NCI-H2196 (cell line): ENCODE measurements around the gene CATSPERE.

Experiments used
- DNase-seq: peaks from one replicate; lab custom pipeline; 2025; ENCODE audit not compliant: unreplicated experiment; lab: John Stamatoyannopoulos, UW

Gene CATSPERE, protein sequence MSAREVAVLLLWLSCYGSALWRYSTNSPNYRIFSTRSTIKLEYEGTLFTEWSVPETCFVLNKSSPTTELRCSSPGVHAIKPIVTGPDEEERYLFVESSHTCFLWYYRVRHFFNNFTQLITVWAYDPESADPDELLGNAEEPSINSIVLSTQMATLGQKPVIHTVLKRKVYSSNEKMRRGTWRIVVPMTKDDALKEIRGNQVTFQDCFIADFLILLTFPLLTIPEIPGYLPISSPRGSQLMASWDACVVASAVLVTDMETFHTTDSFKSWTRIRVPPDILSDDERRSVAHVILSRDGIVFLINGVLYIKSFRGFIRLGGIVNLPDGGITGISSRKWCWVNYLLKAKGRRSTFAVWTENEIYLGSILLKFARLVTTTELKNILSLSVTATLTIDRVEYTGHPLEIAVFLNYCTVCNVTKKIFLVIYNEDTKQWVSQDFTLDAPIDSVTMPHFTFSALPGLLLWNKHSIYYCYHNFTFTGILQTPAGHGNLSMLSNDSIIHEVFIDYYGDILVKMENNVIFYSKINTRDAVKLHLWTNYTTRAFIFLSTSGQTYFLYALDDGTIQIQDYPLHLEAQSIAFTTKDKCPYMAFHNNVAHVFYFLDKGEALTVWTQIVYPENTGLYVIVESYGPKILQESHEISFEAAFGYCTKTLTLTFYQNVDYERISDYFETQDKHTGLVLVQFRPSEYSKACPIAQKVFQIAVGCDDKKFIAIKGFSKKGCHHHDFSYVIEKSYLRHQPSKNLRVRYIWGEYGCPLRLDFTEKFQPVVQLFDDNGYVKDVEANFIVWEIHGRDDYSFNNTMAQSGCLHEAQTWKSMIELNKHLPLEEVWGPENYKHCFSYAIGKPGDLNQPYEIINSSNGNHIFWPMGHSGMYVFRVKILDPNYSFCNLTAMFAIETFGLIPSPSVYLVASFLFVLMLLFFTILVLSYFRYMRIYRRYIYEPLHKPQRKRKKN

DNA sequence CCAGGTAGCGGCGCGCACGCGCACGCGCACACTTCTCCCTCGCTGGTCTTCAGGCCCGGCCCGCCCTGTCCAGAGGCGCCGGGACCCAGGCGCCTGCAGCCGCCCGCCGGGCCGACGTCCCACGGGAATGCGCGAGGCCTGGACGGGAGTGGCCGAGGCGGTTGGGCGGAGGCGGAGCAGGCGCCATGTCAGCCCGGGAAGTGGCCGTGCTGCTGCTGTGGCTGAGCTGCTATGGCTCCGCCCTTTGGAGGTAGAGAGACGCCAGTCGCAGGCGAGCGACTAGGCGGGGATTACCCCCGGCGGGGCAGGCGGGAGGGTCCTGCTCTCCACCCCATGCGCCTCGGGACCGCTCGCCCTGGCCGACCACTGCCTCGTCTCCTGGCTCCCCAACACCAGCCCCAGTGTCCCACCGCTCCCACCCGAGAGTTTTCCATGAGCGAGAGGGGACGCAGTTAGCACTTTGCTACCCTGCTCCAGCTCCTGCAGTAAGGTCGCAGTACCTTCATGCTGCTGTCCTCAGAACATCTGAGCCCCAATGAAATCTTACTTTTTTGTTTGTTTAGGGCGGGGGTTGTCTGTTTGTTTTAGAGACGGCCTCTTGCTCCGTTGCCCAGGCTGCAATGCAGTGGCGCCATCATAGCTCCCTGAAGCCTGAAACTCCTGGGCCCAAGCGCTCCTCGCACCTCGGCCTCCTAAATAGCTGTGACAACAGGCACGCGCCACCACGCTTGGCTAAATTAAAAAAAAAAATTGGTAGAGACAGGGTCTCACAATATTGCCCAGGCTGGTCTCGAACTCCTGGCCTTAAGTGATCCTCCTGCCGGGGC lies at the start of gene CATSPERE:
TSS of gene CATSPERE (plus strand) at position 29 of the 827 bp plus-strand sequence. CDS start at position 186, 157 bp downstream.
- peak; percentile 75 for DNase-seq

DNA sequence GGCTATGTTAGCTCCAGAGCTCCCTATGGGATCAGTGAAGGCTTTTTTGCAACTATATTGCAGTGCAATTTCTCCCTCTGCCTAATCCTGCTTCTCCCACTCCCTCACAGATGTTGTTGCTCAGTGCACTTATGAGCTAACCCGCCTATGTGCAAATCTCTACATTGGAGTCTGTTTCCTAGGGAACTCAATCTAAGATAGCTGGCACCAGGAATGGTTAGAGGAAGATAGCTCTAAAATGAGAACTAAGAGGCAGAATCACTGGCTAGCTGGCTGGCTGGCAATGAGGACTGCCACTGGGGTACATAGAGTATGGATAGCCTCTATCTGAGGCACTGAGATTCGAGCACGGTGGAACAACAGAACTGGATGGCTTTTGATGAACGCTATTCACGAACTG lies 48.9 kb upstream of the CATSPERE start:
- no peak for DNase-seq

DNA sequence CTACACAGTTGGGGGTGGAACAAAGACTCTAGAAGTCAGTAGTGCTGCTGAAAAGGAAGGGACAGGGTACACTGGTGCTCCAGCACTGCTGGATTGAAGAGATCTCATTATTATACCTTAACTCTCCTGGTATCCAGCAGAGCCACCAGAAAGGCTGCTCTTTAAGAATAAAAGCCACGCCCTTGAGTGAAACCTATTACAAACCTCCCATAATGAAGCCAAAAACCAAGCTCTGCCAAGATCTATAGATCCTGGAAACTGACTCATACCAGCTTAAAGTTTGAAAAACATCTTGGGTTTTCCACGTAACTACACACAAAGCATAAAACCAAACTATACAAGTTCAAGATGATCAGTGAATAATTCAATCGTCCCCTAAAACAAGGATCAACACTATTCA lies 47.3 kb upstream of the CATSPERE start:
- DNase-seq = no peak

DNA sequence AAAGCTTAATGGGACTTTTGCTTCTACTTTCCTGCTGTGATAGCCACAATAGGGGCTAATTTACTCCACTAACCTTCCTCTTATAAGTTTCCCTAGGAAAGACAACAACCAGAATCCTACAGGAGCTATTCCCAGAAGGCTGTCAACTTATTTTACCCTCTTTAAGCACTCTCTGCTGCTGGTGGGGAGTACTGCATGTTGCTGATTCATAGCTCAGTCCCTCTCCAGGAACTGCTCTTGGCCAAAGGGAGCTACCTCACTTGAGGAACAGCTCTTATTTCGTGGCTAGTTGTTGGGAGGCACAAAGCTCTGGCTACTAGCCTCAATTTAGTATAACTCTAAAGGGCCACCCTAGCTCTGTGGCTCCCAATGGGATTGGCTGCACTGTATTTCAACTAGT lies 46.5 kb upstream of the CATSPERE start:
- DNase-seq = no peak

DNA sequence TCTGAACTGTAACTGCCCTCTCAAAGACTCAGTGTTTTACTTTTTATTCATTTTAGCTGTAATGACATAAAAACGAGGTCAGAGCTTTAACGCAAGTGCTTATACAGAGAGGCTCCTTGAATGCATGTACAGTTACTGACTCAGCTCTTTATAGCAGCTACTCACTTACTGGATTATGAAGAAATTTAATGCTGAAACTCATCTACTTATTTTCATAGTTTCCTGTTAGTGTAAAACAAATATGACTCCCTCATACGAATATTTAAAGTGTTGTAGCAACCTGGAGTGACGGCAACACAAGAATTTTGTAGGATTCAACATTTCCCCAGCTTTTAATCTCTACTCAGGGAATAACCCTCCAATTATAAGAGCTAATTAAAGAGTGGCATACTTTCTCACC lies 42.0 kb upstream of the CATSPERE start:
- DNase-seq = no peak

DNA sequence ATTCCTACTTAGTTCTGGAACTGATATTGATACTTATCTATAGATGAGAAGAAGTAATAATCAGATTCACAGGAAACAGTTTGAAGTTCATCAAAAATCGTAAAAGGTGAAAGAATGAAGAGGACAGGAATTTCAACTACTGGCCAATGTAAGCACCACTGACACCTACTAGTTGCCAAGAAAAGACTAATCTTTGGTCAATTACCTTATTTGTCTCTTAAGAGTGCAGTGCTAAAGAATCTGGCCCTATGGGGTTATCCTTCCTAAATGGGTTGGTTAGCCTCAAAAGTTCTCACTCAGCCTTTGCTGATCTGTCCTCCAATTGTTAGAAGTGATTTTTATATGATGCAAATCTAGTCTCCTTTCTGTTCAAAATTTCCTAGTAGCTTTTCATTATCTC lies 38.9 kb upstream of the CATSPERE start:
- DNase-seq = no peak

DNA sequence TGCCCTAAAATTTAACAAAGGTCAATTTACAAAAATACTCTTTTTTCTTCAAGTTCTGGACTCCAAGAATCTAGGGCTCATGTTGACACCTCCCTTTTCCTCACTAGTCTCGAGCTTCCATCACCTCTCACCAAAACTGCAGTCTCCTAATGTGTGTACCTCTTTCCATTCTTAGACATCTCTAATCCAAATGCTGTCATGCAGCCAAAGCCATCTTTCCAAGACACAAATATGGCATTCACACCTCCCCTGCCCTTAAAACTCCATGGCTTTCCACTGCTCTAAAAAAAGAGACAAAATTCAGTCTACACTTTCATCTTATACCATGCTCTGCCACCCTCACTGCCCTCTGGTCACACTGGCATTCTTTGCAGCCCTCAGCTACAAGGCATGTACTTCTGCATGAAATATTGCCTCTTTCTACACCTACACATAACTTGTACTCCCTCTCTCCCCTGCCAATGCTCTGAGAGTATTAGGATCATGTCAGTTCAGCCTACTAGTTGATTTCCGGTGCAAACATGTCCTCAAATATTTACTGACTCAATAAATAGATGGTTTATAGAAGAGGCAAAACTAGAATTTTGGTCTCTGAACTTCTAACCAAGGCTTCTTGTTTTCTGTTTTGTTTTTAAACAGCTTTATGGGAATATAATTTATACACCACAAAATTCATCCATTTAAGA lies 36.3 kb upstream of the CATSPERE start:
- DNase-seq = no peak

DNA sequence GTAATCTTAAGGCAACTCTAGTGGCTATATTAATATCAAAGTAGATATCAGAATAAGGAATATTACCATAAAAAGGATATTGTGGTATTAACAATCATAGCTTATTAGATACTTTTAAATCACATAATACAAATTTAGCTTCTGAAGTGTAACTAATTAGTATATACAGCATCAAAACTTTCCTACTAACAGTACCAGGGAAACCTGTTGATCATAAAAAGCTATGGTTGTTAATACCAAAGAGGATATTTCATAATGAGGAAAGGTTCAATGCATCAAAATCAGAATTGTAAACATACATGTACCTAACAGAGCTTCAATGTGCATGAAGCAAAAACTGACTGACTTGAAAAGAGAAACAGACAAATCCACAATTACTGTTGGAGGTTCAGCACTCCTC lies 33.4 kb upstream of the CATSPERE start:
- DNase-seq = no peak

DNA sequence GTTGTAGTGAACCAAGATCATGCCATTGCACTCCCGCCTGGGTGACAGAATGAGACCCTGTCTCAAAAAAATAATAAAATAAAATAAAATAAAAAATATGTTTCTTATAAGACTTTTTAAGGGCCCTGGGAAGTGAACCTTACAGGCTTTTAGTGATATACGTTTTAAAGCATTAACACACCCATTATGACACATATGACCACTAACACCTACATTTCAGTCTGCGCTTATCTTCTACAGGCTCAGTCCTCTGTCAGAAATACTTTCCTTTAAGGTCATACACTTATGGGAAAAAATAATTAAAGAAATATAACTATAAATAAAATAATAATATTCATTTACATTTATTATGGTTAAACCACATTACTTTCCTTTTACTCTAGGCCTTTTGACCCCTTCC lies 31.3 kb upstream of the CATSPERE start:
- DNase-seq = no peak

DNA sequence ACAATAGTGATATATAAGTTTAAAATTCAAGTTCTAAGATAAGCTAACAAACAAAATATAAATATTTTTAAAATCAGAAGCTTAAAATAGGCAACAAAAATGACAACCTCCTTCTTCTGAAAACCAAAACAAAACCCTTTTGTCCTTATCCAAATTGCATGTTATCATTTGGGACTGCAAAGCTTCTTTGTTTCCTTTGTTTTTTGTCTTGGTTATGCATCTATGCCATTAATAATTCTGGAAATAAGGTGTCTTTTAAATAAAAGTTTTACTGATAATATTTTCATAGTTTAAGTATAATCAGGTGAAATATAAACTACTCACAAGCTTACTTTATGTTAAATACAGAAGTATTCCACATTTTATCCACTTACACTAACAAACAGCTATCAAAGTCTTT lies 29.9 kb upstream of the CATSPERE start:
- DNase-seq = no peak

DNA sequence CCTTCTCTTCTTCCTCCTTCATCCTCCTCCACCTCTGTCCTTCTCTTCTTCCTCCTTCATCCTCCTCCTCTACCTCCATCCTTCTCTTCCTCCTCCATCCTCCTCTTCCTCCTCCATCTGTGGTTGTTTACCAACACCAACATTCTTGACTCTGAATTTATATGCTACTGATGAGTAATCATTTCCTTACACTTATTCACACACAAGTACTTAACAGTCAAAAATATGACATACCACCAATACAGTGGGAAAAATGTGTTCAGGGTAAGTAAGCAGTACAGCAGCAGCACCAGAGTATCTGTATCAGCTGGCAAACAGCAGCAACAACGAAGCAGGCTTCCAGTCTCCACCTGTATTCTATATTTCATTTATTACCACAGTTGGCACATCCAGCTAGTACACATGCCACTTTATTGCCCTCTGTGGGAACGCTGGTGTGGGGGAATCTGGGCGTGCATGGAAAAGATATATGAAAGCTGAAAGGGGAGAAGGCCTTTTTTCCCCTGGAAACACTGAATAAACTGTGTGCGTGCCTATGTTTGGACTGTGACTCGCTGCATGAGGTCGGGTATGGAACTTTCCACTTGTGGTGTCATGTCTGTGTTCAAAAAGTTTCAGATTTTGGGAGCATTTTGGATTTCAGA lies 25.4 kb upstream of the CATSPERE start:
- DNase-seq = no peak

DNA sequence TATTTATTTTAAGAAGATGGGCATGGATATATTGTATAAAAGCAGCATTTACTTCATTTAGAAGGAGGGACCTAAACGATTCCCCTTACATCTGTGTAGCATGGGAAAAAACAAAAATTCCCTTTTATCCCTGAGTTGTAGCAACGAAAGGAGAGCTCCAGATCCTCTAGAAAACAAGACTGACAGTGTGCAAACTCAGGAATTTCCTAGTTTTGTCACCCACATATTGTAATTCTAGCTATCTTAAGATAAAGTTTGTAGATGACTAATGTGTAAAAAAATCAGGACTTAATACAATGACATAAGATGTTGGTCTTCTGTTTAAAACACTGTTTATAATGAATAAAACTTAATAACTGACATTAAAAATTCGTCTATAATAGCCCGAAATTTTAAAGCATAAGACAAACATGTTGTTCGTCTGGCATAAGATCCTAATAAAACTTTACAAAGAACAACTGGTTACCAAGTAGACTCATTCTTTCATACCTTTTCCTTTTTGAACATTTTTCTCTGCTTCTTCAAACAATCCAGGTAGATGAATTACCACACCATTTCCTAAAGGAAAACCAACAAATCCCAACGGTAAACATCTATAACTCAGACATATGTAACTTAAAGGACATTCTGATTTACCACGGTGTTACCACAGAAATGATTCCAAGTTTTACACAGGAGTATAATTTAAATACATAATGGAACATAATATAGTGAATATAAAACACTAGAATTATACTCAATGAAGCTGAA lies 24.6 kb upstream of the CATSPERE start:
- DNase-seq = no peak

DNA sequence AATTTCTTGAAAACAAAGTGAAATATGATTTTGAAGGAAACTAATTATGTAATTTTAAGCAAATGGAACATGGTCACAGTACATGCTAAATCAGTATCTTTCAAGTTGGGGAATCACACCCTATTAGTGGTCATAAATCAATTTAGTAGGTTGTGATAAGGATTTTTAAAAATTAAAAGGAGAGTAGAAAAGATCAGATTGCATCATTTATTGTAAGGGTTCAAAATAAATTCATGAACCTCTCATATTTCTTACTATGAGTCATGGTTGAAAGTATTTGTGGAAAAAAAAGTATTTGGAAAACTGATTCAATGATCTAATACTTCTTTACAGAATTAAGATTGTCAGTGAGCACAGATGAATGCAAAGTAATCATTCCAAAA lies 24.0 kb upstream of the CATSPERE start:
- no peak for DNase-seq

DNA sequence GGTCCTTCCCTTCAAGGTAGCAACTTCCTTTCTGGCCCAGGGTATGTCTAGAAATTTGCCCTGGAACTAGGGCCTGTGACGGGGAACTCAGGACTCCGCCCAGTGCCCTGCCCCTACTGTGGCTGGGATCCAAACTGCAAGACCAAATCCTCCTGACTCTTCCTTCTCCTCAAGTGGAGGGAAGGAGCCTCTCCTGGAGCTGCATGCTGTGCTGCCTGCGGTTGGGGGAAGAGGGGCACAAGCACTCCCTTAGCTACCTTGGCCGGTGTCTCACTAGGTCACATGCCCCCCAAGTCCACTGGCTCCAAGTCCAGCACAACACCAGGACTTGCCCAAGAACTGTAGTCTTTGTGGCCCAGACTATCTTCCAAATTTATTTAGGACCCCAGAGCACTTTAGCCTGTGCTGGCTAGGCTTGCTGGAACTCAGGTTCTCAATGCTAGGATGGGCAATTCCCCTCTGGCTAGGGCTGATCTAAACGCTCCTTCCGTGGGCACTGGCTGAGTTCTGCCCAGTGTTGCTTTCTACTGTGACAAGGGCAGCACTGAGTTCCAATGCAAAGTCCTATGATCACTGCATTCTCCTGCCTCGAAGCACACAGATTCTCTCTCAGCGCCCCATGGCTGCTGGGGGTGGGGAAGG lies 21.6 kb upstream of the CATSPERE start:
- DNase-seq = no peak

DNA sequence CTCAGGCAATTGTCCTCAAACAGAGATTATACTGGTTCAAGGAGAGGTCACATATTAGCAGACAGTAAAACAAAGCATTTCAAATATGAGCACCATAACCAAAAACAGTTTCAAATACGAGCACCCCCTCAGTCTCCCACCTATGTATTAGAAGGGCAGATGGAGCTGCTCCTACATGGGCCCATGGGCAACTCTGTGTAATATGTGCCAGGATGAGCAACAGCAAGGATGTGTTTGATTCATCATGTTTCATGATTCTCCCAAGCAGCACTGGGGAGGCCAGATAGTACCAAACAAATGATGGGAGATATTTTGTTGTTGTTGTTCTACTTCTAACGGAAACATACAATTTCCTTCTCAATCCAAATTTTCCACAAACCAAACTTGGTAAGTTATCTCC lies 18.2 kb upstream of the CATSPERE start:
- DNase-seq = no peak

DNA sequence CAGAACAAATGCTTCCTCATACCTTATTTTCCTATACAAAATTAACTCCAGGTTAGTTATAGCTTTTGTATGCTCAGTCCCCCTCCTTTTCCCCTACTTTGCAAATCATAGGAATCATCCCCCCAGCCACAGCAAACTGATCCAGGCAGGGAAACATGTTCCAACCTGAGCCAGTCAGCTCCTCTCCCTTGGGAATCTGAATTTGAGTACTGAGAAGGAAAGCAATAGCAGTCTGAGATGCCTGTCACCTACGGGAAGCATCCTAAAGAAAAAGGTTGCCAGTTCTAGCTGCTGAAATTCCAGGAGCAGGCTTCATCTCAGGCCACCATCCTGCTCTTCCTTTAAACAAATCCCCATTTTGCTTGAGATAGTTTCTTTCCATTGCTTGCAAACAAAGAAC lies 16.2 kb upstream of the CATSPERE start:
- DNase-seq = no peak

DNA sequence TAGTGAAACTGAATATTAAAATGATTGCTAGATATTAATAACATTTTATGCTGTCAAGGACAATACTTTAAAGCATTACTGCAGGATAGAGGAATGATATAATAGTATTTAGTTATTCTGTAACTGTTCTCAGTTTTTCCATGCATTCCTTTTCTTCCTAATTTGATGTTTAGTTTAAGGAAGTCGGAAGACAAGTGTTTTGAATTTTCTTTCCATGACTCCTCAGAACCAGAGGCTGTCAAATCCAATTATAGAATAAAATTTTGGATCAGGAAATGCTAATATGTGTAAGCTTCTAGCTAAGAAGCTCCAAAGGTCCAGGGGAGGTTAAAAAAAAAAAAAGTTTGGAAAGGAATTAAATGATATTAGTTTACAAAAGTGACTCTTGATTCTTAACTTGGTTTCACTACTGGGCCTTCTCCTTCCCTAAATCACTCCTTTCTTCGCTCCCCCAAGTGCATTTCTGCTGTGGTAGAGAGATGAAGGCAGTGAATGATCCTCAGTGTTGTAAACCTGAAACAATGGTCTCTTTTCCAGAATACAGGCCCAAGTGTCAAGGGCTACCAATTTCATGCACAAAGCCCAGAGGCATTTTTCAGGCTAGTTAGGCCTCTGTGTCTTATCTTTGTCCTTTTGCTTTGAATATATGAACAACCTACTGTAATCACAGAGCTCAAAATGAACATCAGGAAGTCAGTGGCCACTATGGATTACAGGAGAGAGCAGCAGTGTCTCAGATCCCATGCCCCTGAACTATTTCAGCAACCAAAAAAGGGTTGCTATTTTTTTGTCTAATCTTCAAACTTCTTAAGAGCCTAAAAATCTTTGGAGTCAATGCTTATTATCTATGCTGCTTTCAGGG lies 15.5 kb upstream of the CATSPERE start:
- no peak for DNase-seq

DNA sequence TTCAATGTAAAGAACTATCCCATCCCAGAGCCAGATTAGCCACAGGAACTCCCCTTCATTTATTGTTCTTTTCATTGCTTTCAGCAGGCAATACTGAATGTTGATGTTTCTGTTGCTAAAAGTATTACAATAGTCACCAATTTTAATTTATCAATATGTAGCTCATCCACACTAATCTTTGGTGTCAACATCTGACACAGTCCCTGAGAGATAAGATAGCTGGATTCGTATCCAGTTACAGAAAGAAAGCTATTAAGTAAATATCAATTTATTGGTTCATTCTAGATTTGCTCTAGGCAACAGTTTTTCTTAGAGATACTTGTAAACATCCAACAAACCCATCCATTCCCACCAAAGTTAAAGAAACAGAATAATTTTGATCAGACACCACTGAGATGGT lies 14.0 kb upstream of the CATSPERE start:
- no peak for DNase-seq
